Stimulated activated CD4-positive, alpha-beta T cell treated with anti-CD3 and anti-CD28 coated beads, Interleukin-1b, Interleukin-23, amount 100 ng/mL, for 1 hour (primary cell): ENCODE results near the gene KCNJ5.

ENCODE experiments used
- DNase-seq, 2 donors: peaks; one replicate each; pipeline ENCODE4 v3.0.0-alpha.2; 2020; ENCODE audit warnings: low read depth in 2 of 2

KCNJ5 gene

DNA sequence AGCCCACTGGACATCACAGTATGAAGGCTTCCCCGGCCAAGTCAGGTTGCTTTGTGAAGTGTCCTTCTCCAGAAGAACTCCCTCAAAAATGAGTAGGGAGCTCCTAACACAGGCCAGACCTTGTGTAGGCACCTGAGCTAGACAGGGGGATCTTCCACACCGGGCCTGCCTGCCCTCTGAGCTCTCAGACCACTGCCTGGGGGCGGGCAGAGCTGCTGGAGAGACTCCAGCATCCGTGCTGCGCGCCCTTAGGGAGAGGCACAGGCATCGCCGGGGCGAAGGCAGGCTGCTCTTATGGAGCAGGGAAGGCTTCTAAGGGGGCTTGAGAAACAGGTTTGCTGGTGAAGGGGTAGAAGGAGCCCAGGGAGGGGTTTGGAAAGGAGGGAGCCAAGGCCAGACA is 4.4 kb downstream of the KCNJ5 start:
- no peak for DNase-seq

DNA sequence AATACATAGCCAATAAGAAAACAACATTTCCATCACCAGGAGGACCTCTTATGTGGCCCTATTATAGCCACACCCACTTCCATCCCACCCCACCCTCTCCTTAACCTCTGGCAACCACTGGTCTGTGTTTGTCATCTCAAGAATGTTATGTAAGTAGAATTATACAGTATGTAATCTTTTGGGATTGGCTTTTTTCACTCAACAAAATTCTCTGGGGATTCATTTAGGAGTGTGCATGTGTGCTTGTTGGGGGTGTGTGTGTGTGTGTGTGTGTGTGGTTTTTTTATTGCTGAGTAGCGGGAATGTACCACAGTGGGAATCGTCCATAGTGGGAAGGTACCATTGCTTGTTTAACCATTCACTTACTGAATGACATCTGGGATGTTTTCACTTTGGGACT is 5.2 kb downstream of the KCNJ5 start:
- no peak for DNase-seq

DNA sequence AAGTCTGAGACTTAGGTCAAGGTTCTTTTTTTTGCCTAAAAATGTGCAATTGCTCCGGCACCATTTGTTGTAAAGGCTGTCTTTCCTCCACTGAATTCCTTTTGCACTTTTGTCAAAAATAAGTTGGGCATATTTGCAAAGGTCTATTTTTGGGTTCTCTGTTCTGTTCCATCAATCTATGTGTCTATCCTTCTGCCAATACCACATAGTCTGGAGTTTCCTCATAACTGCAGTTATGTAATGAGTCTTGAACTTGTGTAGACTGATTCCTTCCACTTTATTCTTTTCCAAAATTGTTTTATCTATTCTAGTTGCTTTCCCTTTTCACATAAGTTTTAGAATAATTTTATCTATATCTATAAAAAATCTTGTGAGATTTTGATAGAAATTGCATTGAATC is 6.7 kb downstream of the KCNJ5 start:
- DNase-seq = no peak

DNA sequence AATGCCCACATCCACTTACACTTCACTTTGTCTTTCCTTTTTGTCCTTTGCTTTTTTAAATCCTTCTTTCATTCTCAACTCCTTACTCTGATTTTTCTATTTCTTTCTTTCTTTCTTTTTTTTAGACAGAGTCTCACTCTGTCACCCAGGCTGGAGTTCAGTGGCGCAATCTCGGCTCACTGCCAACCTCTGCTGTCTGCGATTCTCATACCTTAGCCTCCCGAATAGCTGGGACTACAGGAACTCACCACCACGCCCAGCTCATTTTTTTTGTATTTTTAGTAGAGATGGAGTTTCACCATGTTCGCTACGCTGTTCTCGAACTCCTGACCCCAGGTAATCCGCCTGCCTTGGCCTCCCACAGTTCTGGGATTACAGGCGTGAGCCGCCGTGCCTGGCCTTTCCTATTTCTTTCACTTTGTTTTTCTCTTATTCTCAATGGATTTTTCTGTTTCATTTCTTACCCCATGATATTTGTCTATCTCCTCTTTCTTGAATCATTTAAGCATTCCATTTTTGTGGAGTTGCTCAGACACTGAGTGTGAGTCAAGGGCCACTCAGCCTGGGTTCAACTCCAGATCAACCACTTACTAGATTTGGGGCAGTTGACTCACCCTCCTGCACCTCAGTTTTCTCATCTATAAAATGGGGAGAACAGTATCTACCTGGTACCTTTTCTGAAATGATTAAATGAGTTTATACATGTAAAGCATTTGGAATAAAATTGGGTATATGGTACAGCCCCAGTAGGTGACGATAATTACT is 7.6 kb downstream of the KCNJ5 start:
- DNase-seq = no peak

DNA sequence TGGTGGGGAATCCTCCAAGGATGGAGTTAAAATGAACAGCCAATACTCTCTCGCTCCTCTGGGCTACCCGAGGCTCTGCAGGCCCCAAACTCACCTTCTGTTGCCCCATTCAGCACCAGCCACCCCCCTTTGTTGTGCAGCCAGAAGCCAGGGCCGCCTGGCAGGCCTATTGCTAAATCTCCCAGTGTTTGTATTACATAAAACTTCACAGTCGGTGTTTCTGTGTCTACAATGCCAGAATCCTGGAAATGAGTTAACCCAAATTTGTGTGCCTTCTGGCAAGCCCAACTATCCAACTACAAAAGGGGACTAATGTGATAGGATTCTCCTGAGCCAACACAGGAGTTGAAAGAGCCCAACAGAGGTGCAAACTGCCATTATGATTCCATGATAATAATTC is 9.3 kb downstream of the KCNJ5 start:
- DNase-seq = no peak

DNA sequence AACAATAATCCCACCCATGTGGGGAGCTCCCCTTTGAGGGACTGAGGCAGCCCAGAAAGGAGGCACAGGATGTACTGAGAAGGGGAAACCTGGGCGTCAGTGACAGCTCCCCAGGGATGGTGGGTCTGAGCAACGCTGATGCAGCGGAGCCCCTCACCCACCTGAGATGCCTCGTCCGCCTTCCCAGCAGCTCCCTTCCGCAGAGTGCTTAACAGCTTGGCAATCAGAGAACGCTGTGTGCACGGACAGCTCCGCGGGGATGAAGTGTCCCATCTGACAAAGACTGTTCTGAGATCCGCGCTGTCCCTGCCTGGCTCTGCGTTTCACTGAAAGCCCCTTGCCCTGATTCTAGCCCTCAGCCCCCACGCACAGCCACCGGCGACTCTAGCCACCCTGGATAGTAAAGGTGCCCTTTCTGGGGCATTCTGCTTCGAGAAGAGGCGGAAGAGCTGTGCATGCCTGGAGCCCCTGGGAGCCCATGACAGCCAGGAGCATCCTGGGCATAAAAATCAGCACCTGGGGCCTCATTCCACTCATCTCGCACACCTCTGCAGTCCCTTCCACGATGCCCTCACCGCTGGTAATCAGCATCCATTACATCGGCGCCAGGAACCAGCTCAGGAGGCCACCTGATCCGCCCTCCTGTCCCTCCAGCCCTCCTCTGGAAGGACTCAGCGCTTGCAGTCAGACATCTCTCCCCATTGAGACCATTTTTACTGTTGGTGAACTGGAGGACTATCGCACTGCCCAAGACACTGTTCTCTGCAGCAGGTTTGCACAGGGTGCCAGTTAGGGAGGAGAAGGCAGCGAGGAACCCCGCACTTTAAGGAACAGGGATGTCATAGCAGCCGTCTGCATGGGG is 10.7 kb downstream of the KCNJ5 start:
- DNase-seq = no peak

DNA sequence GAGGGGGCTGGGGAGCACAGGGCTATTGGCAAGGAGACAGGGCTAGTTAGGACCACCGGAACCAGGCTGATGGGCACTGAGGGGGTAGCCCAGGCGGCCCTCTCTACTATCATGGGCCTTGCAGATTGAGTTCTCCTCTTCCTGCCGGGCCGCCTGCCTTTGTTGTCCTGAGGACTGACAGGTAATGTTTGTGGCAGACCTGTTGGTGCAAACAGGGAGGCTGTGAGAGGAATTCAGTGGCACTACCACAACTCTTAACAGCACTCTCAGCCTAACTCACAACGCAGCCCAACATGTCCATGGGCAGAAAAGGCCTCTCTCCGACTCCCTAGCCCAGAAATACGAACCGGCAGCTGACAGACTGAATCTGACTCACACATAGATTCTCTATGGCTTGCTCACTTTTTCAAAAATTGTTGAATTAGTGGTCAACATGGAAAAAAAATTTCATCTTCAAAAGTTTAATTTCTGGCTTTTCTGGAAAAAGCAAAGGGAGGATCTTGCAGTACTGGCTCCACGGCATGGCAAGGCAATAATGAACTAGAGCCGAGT is 11.4 kb downstream of the KCNJ5 start:
- no peak for DNase-seq

DNA sequence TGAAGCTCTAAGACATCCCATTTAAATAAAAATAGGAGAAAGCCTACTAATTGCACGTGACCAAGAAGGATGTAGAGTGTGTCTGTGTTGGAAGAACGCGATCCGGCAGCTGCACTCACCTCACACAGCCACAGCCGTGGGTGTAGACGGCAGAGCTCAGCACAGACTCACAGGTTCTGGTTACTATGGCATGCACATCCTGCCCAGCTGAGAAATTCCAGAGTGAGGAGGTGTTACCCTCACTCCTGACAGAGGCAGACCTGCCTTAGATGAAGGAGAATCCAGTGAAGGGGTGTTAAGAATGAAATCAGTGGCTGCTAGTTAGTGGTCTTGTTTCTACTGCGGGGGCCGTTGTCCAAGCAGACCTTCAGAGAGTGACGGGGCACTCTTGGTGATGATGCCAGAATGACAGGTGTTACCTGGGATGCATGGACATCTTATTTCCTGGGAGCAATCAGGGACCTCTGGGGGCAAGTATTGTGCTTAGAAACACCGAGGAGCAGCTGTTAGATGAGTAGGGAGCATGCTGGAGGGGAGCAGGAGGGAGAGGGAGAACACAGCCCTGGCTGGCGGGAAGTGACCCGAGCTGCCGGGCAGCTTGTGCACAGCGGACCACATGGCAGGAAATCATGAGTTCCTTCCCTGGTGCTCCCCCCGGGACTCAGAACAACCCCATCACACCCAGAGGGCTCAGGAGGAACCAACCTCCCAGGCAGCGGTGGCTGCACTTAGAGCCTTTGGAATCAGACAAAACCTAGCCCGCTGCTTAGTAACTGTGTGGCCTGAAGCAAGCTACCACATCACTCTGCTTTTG is 12.3 kb downstream of the KCNJ5 start:
- no peak for DNase-seq

DNA sequence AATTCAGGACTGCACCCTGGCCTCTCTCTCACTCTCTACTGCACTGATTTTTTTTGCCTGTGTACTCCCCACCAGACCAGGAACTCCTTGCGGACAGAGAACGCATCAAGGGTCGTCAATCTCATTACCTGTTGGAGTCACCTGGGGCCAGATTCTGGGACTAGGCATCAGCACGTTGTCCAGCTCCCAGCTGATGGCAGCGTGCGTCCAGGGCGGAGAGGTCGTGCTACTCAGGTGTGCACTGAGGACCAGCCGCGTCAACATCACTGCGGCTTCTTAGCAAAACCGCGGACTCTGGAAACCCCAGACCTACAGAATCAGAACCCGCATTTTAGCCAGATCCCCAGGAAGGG is 13.1 kb downstream of the KCNJ5 start:
- no peak for DNase-seq

DNA sequence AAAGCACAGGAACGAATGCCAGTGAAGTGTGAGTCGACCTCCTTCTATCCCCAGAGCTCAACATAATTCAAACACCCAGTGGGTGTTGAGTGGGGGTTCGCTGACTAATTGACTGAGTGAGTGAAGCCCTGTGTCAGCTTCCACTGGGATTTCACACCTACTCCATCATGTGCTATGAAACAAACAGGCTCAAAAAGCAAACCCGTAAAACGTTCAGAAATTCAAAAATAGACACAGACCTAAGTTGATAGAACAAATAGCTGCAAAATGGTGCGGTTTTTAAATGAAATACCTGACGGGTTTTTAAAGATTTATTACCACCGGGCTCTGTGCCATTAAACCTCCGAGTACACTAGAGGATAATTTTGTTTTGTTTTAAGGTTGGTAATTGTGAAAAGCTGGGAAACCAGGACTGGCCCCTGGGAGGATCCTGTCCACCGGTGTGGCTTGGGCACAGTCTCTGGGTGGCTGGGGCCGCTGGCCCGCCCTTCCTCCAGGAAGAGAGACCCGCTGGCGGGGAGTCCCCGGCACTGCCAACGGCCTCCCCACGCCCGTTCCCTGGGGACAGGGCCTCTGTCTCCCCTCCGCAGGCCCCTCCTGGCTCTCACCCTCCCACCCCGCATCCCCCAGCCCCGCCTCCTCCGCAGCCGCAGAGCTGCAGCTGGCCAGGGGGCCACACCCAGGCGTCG is 13.6 kb downstream of the KCNJ5 start:
- DNase-seq = no peak

DNA sequence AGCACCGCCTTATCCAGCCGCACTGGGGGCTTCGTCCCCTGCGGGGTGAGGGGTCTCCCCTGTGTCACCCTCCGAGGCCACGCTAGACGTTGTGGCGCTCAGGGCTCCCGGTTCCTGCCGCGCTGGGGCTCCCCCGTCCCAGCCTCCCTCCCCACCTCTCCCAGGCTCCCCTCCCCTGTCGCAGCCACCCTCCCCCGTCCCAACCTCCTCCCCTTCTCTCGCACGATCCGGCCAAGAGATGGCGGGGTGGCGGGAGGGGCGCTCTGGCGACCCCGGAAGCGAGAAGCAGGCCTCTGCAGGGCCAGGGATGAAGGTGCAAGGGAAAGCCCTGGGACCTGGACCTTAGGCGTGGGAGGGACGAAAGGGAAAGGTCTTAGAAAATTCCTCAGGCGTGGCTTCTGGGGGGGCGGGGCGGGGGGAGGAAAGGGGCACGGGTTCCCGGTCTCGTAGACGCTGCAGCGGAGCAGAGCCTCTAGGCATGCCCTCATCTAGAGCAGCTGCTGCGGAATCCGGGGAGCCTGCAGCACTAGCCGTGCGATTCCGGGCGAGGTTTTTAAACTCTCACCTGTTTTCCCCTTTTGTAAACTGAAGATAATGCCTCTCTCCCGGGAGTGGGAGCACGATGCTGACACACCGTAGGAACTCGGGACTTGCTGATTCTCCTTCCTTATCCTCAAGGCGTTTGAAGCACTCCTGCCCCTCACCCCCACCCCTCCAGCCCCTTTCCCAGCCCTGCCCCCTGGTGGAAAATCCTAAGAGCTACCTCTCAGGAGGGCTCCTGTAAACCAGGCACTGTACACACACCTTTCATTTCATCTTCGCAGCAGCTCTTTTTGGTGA is 14.4 kb downstream of the KCNJ5 start:
- DNase-seq = peak in 1 of 2 donors; percentile 19

DNA sequence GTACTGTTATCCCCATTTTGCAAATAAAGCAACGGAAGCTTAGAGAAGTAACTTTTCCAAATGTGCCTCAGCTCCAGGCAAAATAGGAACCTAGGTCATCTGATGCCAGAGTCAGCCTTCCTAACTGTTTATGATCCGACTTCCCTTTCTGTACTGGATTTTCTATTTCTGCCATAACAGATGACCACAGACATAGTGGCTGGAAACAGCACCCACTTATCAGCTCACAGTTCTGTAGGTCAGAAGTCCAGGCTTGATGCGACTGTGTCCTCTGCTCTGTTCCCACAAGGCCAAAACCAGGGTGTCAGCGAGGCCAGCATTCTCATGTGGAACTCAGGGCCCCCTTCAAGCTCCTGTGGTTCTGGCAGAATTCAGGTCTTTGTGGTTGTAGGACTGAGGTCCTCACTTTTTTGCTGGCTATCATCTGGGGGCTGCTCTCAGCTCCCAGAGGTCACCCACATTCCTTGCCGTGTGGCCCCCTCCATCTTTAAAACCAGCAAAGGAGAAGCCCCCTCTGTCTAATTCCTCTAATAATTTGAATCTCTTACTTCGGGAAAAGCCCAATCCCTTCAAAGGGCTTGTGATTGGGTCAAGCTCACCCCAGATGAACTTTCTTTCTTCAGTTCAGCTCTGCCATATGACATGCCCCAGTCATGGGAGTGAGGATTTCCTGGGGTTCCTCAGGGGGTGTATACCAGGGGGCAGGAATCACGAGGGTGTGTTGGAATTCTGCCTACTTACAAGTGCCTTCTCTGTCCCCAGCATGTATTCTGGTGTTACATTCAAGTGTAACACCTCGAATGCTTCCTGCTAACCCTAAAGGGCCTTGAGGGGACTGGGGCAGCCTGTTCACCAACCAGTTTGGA is 15.3 kb downstream of the KCNJ5 start:
- DNase-seq = no peak

DNA sequence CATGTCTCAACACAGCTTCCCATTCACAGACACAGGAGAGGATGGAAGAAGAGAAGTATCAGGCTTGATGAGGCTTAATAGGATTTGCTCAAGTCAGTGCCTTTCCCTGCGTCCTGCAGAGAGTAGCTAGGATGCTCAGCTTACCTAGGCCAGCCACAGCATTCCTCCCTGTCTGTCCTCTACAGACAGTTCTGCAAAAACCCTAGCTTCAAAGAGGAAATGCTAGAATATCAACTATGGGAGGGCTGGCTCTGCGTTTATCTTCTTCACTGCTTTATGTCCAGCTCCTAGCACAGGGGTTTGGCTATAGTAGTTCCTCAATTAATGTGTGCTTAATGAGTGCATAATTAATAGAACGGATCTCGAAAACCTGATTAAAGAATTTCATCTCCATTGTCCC is 16.4 kb downstream of the KCNJ5 start:
- DNase-seq = no peak

DNA sequence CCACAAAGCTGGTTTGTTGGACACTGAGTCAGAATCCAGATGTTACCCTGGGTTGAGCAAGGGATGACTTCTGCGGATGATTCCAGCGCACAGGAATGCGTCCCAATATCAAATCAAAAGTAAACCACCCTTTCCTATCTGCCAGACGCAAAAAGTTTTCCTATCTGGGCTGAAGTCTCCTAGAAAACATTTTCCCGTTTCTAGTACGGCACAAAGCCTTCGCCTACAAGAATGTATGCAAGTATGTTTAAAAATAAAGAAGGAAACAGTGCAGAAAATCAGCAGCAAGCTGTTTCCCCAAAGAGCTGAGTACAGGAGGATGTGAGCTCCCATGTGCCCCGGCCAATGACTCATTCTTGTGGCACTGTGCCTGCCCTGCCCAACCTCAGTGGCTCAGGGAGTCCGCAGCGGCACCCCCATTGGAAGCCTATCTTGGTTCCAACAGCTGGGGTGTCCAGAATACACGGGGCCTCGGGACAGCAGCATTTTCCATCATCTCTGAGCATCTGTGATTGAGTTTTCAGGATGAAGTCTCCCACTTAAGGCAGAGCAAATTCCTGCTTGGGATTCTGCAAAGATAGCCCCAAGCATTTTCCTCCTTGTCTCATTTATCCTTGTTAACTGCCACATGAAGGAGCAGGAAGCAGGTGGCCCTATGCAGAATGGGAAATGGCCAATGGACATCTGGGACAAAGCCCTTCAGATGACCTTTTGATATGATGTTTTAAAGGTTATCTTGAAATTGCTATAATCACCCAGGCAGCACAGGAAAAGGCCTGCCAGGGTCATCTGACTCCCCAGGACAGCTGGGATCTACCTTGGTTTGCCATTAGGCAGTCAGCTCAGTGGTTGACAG is 17.5 kb downstream of the KCNJ5 start:
- no peak for DNase-seq

DNA sequence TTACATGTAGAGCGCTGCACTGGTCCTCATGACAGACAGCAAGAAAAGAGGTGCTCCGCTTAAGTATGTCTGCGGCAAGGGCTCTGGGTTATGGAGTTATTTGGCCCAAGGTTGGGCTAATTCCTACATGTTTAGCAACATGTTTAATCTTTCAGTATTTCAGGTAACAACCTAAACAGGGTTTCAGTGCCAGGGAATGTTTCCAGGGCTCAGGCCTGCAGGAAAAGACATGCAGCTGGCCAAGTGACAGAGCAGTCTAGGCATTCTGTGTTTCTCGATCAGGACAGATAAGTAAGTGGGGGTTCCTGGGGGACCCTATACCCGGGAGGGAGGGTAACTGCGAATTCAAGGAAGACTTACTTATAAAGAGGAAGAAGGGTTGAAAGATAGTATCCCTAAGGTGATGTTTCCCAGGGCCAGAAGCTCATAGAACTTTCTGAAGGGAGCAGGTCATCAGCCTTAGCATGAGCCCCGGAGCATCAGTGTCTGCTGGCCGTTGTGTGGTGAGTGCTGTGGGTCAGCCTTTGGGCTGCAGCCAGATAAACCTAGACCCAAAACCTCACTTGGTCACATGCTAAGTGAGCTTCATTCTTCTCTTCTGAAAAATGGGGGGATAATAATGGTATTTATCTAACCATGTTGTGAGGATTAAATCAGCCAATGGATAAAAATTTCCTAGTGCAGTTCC is 18.4 kb downstream of the KCNJ5 start:
- DNase-seq = no peak

DNA sequence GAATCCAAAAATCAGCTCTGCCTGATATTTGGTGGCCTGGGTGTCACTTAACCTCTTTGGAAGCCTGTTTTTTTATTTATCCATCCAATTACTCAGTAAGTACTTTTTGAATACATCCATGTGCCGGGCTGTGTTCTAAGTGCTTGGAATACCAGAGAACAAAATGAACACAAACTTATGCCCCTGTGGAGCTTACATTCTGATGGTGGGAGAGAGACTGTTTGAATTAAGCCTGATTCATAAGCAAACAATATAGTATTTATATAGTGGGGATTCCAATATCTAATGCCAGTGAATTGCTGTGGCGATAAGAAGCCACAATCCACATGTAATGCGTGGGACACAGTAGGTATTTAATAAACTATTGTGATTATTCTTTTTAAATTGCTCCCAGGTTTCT is 19.4 kb downstream of the KCNJ5 start:
- DNase-seq = no peak

DNA sequence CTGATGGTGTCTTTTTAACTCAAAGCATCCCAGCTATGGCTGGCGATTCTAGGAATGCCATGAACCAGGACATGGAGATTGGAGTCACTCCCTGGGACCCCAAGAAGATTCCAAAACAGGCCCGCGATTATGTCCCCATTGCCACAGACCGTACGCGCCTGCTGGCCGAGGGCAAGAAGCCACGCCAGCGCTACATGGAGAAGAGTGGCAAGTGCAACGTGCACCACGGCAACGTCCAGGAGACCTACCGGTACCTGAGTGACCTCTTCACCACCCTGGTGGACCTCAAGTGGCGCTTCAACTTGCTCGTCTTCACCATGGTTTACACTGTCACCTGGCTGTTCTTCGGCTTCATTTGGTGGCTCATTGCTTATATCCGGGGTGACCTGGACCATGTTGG is 20.1 kb downstream of the KCNJ5 start:
- no peak for DNase-seq

DNA sequence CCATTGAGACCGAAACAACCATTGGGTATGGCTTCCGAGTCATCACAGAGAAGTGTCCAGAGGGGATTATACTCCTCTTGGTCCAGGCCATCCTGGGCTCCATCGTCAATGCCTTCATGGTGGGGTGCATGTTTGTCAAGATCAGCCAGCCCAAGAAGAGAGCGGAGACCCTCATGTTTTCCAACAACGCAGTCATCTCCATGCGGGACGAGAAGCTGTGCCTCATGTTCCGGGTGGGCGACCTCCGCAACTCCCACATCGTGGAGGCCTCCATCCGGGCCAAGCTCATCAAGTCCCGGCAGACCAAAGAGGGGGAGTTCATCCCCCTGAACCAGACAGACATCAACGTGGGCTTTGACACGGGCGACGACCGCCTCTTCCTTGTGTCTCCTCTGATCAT is 20.5 kb downstream of the KCNJ5 start:
- DNase-seq = no peak
